ENCODE measurements around the gene ASGR2.

DNA sequence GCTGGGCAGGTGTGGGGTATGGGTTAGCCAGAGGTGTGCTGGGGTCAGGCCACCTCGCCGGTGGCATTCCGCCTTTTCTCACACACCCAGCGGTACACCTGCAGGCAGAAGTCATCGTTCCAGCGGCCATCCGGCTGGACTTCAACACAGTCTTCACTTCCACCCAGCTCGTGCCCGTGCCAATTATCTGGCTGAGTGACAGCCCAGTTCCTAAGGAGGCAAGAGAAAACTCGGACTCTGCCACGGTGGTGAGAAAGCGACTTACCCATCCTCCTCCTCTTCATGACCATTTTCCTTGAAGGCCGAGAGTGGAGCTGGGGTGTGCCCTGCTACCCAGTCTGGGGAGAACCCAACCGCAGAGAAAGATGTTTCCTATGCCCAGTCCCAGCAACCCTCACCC is 13.1 kb downstream of the ASGR2 start:
- TF ChIP-seq, protein P1, sequence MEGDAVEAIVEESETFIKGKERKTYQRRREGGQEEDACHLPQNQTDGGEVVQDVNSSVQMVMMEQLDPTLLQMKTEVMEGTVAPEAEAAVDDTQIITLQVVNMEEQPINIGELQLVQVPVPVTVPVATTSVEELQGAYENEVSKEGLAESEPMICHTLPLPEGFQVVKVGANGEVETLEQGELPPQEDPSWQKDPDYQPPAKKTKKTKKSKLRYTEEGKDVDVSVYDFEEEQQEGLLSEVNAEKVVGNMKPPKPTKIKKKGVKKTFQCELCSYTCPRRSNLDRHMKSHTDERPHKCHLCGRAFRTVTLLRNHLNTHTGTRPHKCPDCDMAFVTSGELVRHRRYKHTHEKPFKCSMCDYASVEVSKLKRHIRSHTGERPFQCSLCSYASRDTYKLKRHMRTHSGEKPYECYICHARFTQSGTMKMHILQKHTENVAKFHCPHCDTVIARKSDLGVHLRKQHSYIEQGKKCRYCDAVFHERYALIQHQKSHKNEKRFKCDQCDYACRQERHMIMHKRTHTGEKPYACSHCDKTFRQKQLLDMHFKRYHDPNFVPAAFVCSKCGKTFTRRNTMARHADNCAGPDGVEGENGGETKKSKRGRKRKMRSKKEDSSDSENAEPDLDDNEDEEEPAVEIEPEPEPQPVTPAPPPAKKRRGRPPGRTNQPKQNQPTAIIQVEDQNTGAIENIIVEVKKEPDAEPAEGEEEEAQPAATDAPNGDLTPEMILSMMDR (IDR thresholded peaks at IDR 0.05; ENCODE audit: insufficient read depth, low read length) = no peak
- TF ChIP-seq, protein P2, sequence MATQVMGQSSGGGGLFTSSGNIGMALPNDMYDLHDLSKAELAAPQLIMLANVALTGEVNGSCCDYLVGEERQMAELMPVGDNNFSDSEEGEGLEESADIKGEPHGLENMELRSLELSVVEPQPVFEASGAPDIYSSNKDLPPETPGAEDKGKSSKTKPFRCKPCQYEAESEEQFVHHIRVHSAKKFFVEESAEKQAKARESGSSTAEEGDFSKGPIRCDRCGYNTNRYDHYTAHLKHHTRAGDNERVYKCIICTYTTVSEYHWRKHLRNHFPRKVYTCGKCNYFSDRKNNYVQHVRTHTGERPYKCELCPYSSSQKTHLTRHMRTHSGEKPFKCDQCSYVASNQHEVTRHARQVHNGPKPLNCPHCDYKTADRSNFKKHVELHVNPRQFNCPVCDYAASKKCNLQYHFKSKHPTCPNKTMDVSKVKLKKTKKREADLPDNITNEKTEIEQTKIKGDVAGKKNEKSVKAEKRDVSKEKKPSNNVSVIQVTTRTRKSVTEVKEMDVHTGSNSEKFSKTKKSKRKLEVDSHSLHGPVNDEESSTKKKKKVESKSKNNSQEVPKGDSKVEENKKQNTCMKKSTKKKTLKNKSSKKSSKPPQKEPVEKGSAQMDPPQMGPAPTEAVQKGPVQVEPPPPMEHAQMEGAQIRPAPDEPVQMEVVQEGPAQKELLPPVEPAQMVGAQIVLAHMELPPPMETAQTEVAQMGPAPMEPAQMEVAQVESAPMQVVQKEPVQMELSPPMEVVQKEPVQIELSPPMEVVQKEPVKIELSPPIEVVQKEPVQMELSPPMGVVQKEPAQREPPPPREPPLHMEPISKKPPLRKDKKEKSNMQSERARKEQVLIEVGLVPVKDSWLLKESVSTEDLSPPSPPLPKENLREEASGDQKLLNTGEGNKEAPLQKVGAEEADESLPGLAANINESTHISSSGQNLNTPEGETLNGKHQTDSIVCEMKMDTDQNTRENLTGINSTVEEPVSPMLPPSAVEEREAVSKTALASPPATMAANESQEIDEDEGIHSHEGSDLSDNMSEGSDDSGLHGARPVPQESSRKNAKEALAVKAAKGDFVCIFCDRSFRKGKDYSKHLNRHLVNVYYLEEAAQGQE (IDR thresholded peaks at IDR 0.05; ENCODE audit: insufficient replicate concordance, low read depth) = no peak

Data from HL-60 (cell line).